Left lung (tissue), 10 donors: ENCODE measurements around the gene IDH1. TPM values are rescaled to one million over a fixed set of nuclear protein-coding genes. Genes with fewer than 3 reads are reported as not detected.
A peak's percentile ranks its signal among the peaks of the same experiment; 100 is the strongest.

ENCODE experiments used
- ATAC-seq: fragments of 200-7000 bp; cut with Tn5 transposase; one replicate; pipeline ENCODE4 v1.9.1; 2020; ENCODE audit warnings: moderate library complexity
- DNase-seq, 4 donors: peaks; one replicate each; pipeline ENCODE4 v3.0.0-alpha.2; 2013 to 2020
- H3K27ac ChIP-seq, 2 donors: fragments of 200-600 bp; sonication (generic) in 1 of 2; one replicate each; pipeline versions ENCODE4 v1.5.0 to v1.8.0; 2020 to 2021
- H3K27me3 ChIP-seq, 2 donors: fragments of 200-600 bp; sonication (generic) in 1 of 2; one replicate each; pipeline versions ENCODE4 v1.5.0 to v1.8.0; 2020 to 2021
- H3K36me3 ChIP-seq, 2 donors: fragments of 200-600 bp; sonication (generic) in 1 of 2; one replicate each; pipeline versions ENCODE4 v1.5.0 to v1.8.0; 2020 to 2021
- H3K4me1 ChIP-seq, 2 donors: fragments of 200-600 bp; one replicate each; pipeline ENCODE4 v1.8.0; 2021
- H3K4me3 ChIP-seq, 2 donors: fragments of 200-600 bp; sonication (generic) in 1 of 2; one replicate each; pipeline versions ENCODE4 v1.5.0 to v1.8.0; 2020 to 2021; ENCODE audit warnings: mild to moderate bottlenecking in 1 of 2
- H3K9me3 ChIP-seq, 2 donors: fragments of 200-600 bp; sonication (generic) in 1 of 2; one replicate each; pipeline versions ENCODE4 v1.5.0 to v1.8.0; 2020 to 2021
- CTCF ChIP-seq, 2 donors: fragments of 200-600 bp; sonication (generic) in 1 of 2; IDR thresholded peaks; one replicate each; pipeline versions ENCODE4 v1.5.0 to v1.8.0; 2021; ENCODE audit warnings: antibody characterized with exemption in 2 of 2
- intact Hi-C, 2 donors: fragments of 100-400 bp; cut with DNase I; formaldehyde crosslinking; loops; one replicate each; pipeline versions ENCODE4 v1.11.2 to v1.14.2; 2022
- polyA plus RNA-seq, 6 donors: library from polyadenylated mRNA; unstranded; fragments of 120-200 nt; gene quantifications; one replicate each; pipeline ENCODE4 v1.2.1, GENCODE V29; 2013; ENCODE audit not compliant: insufficient read length in 6 of 6
- total RNA-seq, 2 donors: library from RNA; stranded (reverse); fragmentation: NEBNext Ultra II Directional; extraction: Animal tissue kit (Norgen Biotek cat#: 25700); gene quantifications; one replicate each; pipeline ENCODE4 v1.2.1, GENCODE V29; 2021
- donor health status: DM: no; HTN: yes; CAD: no.
- donor health status: DM: no; HTN: no; CAD: no.

Gene IDH1
- total and polyA plus RNA-seq, 8 donors, result 79.7 to 213 (median 91.5) TPM

GRCh38 chr2:208250388-208250787 lies 4.5 kb downstream of the IDH1 start:
- no peaks in the 10 kb centered on the region for H3K27me3 ChIP-seq
- peaks cover 3 to 79% of the 10 kb centered on the region in 2 donors for H3K36me3 ChIP-seq
- H3K9me3 ChIP-seq, result no peaks in the 10 kb centered on the region
- intact Hi-C loops, result loop anchor here in 1 of 2 donors (5.0 kb wide), 1 partner anchor 73 kb away; no protein-coding TSS in a partner anchor
- peak overlapping the region in 1 of 2 donors; percentile 24 for H3K27ac ChIP-seq
- DNase-seq (no peak), ATAC-seq (no peak)
- H3K4me1 ChIP-seq, result peaks cover 0 to 60% of the 10 kb centered on the region in 2 donors
- TF ChIP-seq CTCF (IDR thresholded peaks at IDR 0.05), result no peak
- no peak overlapping the region for H3K4me3 ChIP-seq

GRCh38 chr2:208249296-208249695 lies 5.6 kb downstream of the IDH1 start:
- DNase-seq (no peak), ATAC-seq (no peak)
- no peak for TF ChIP-seq CTCF (IDR thresholded peaks at IDR 0.05)
- intact Hi-C loops, result no loop called here
- peaks cover 3 to 90% of the 10 kb centered on the region in 2 donors for H3K36me3 ChIP-seq
- H3K27me3 ChIP-seq, result no peaks in the 10 kb centered on the region
- no peaks in the 10 kb centered on the region for H3K9me3 ChIP-seq
- H3K27ac ChIP-seq, result no peak overlapping the region
- peaks cover 0 to 60% of the 10 kb centered on the region in 2 donors for H3K4me1 ChIP-seq
- H3K4me3 ChIP-seq, result no peak overlapping the region

GRCh38 chr2:208248601-208249000 lies 6.3 kb downstream of the IDH1 start:
- Histone ChIP-seq H3K4me3 (no peak overlapping the region), H3K9me3 (no peaks in the 10 kb centered on the region), H3K27ac (no peak overlapping the region), H3K36me3 (peaks cover 3 to 97% of the 10 kb centered on the region in 2 donors), H3K27me3 (no peaks in the 10 kb centered on the region), H3K4me1 (peaks cover 0 to 56% of the 10 kb centered on the region in 2 donors)
- DNase-seq, result no peak
- no peak for TF ChIP-seq CTCF (IDR thresholded peaks at IDR 0.05)
- no peak for ATAC-seq
- intact Hi-C loops, result no loop called here

- Histone ChIP-seq H3K4me3 (no peak overlapping the region), H3K4me1 (peaks cover 0 to 27% of the 10 kb centered on the region in 2 donors), H3K9me3 (no peaks in the 10 kb centered on the region), H3K27me3 (no peaks in the 10 kb centered on the region), H3K27ac (no peak overlapping the region), H3K36me3 (peaks cover 3 to 99% of the 10 kb centered on the region in 2 donors)
- ATAC-seq (no peak), DNase-seq (no peak)
- intact Hi-C loops, result no loop called here
- no peak for TF ChIP-seq CTCF (IDR thresholded peaks at IDR 0.05)
Measured at GRCh38 chr2:208245746-208246145, 9.1 kb downstream of the IDH1 start.

GRCh38 chr2:208244422-208244821 lies 10.4 kb downstream of the IDH1 start:
- no peak overlapping the region for H3K4me3 ChIP-seq
- intact Hi-C loops, result no loop called here
- TF ChIP-seq CTCF (IDR thresholded peaks at IDR 0.05), result no peak
- H3K27me3 ChIP-seq, result no peaks in the 10 kb centered on the region
- no peaks in the 10 kb centered on the region for H3K9me3 ChIP-seq
- DNase-seq (no peak), ATAC-seq (no peak)
- H3K36me3 ChIP-seq, result peaks cover 3 to 99% of the 10 kb centered on the region in 2 donors
- H3K4me1 ChIP-seq, result peaks cover 0 to 14% of the 10 kb centered on the region in 2 donors
- no peak overlapping the region for H3K27ac ChIP-seq
